SK-N-SH treated with all-trans-retinoic acid at 6 μM for 48 hours (cell line): ENCODE results near the gene SLC39A1.

Source experiments
- ARNTL ChIP-seq: fragments of 450-650 bp; formaldehyde crosslinking; IDR thresholded peaks from 2 replicates; pipeline ENCODE4 v1.5.0; 2020; ENCODE audit warnings: low read depth, mild to moderate bottlenecking, moderate library complexity, borderline replicate concordance
- BACH2 ChIP-seq: fragments of 250-450 bp; sonication (Bioruptor Pico); IDR thresholded peaks from 2 replicates; pipeline ENCODE4 v1.9.0; 2021; ENCODE audit warnings: mild to moderate bottlenecking, borderline replicate concordance
- CSRNP3 ChIP-seq: fragments of 250-450 bp; sonication (Bioruptor Pico); IDR thresholded peaks from 2 replicates; pipeline ENCODE4 v1.5.1; 2021; ENCODE audit warnings: mild to moderate bottlenecking, moderate library complexity
- ESRRG ChIP-seq: fragments of 250-450 bp; sonication (Bioruptor Pico); IDR thresholded peaks from 2 replicates; pipeline ENCODE4 v1.6.1; 2021; ENCODE audit warnings: mild to moderate bottlenecking
- GLIS3 ChIP-seq: fragments of 250-450 bp; sonication (Bioruptor Pico); IDR thresholded peaks from 2 replicates; pipeline ENCODE4 v1.5.0; 2020; ENCODE audit warnings: mild to moderate bottlenecking, moderate library complexity
- PATZ1 ChIP-seq: fragments of 250-450 bp; sonication (Bioruptor Pico); IDR thresholded peaks from 2 replicates; pipeline ENCODE4 v1.8.0; 2020; ENCODE audit warnings: mild to moderate bottlenecking, moderate library complexity, borderline replicate concordance
- POU6F1 ChIP-seq: fragments of 250-450 bp; sonication (Bioruptor Pico); IDR thresholded peaks from 2 replicates; pipeline ENCODE4 v1.8.0; 2021; ENCODE audit warnings: low read depth, mild to moderate bottlenecking, moderate library complexity, borderline replicate concordance
- SNAI2 ChIP-seq: fragments of 250-450 bp; sonication (Bioruptor Pico); IDR thresholded peaks from 2 replicates; pipeline ENCODE4 v1.5.0; 2020; ENCODE audit warnings: mild to moderate bottlenecking, moderate library complexity
- TSHZ2 ChIP-seq: fragments of 250-450 bp; sonication (Bioruptor Pico); IDR thresholded peaks from 2 replicates; pipeline ENCODE4 v1.5.0; 2020; ENCODE audit warnings: mild to moderate bottlenecking, moderate library complexity
- ZFP3 ChIP-seq: fragments of 250-450 bp; sonication (Bioruptor Pico); IDR thresholded peaks from 2 replicates; pipeline ENCODE4 v1.5.0; 2020; ENCODE audit warnings: mild to moderate bottlenecking, moderate library complexity
- ZFP30 ChIP-seq: fragments of 450-650 bp; formaldehyde crosslinking; IDR thresholded peaks from 2 replicates; pipeline ENCODE4 v1.5.0; 2022; ENCODE audit warnings: mild to moderate bottlenecking, moderate library complexity
- ZNF8 ChIP-seq: fragments of 450-650 bp; formaldehyde crosslinking; IDR thresholded peaks from 2 replicates; pipeline ENCODE4 v1.5.0; 2020; ENCODE audit warnings: mild to moderate bottlenecking, moderate library complexity

GRCh38 chr1:153951183-153951582 lies 12.2 kb downstream of the SLC39A1 start:
- TF ChIP-seq ZFP3 (CRISPR knock-in tag): no peak
- TF ChIP-seq ZFP30 (CRISPR knock-in tag): no peak
- no peak for TF ChIP-seq TSHZ2 (CRISPR knock-in tag)
- no peak for TF ChIP-seq POU6F1 (CRISPR knock-in tag)
- no peak for TF ChIP-seq ESRRG
- TF ChIP-seq GLIS3 (CRISPR knock-in tag): no peak
- no peak for TF ChIP-seq ZNF8
- TF ChIP-seq BACH2 (CRISPR knock-in tag): no peak
- no peak for TF ChIP-seq SNAI2 (CRISPR knock-in tag)
- no peak for TF ChIP-seq PATZ1 (CRISPR knock-in tag)
- TF ChIP-seq ARNTL (CRISPR knock-in tag): no peak
- TF ChIP-seq CSRNP3 (CRISPR knock-in tag): no peak
